ENCODE measurements around the gene FGGY.
"Not testable (repeated sequence)": the region's sequence is repeated elsewhere in the genome, so short reads cannot be mapped to it uniquely, and the experiment has no call there.

The FGGY gene

GRCh38 chr1:59568158-59568935 lies 271.5 kb downstream of the FGGY start:
- Histone ChIP-seq H3K4me3 (ENCODE audit: low read depth, low read length) (no peak overlapping the region), H3K27ac (ENCODE audit: low read depth, low read length) (no peak overlapping the region), H3K27me3 (ENCODE audit: control insufficient read depth, insufficient read depth, low read length) (no peaks in the 10 kb centered on the region), H3K36me3 (ENCODE audit: control insufficient read depth, insufficient read depth, low read length) (no peaks in the 10 kb centered on the region), H3K9ac (ENCODE audit: low read depth, low read length) (no peak overlapping the region), H3K4me1 (ENCODE audit: control insufficient read depth, insufficient read depth, low read length) (peaks cover 9% of the 10 kb centered on the region), H3K9me3 (ENCODE audit: control insufficient read depth, insufficient read depth, low read length) (no peaks in the 10 kb centered on the region)

- H3K27ac ChIP-seq (ENCODE audit: low read depth, low read length), result no peak overlapping the region
- no peak overlapping the region for H3K9ac ChIP-seq (ENCODE audit: low read depth, low read length)
- H3K36me3 ChIP-seq (ENCODE audit: control insufficient read depth, insufficient read depth, low read length), result no peaks in the 10 kb centered on the region
- no peak overlapping the region for H3K4me3 ChIP-seq (ENCODE audit: low read depth, low read length)
- H3K9me3 ChIP-seq (ENCODE audit: control insufficient read depth, insufficient read depth, low read length), result no peaks in the 10 kb centered on the region
- peaks cover 9% of the 10 kb centered on the region for H3K4me1 ChIP-seq (ENCODE audit: control insufficient read depth, insufficient read depth, low read length)
- H3K27me3 ChIP-seq (ENCODE audit: control insufficient read depth, insufficient read depth, low read length), result no peaks in the 10 kb centered on the region
Observed at GRCh38 chr1:59569198-59569597, 272.3 kb downstream of the FGGY start.

- Histone ChIP-seq H3K27ac (ENCODE audit: low read depth, low read length) (no peak overlapping the region), H3K4me1 (ENCODE audit: control insufficient read depth, insufficient read depth, low read length) (peaks cover 9% of the 10 kb centered on the region), H3K4me3 (ENCODE audit: low read depth, low read length) (no peak overlapping the region), H3K27me3 (ENCODE audit: control insufficient read depth, insufficient read depth, low read length) (no peaks in the 10 kb centered on the region), H3K36me3 (ENCODE audit: control insufficient read depth, insufficient read depth, low read length) (no peaks in the 10 kb centered on the region), H3K9me3 (ENCODE audit: control insufficient read depth, insufficient read depth, low read length) (no peaks in the 10 kb centered on the region), H3K9ac (ENCODE audit: low read depth, low read length) (no peak overlapping the region)
Observed at GRCh38 chr1:59570524-59570923, 273.6 kb downstream of the FGGY start.

DNA sequence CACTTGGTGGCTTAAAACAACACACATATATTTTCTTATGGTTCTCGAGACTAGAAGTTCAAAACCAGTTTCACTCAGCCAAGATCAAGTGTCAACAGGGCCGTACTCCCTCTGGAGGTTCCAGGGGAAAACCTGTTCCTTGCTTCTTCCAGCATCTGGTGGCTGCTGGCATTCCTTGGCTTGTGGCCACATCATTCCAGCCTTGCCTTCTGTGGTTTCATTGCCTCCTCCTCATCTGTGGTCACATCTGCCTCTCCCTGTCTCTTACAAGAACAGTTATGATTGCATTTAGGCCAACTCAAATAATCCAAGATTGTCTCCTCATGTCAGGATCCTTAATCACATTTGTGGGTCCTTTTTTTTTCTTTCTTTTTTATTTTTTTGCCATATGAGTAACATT lies 277.2 kb downstream of the FGGY start:
- no peak overlapping the region for H3K27ac ChIP-seq (ENCODE audit: low read depth, low read length)
- no peaks in the 10 kb centered on the region for H3K36me3 ChIP-seq (ENCODE audit: control insufficient read depth, insufficient read depth, low read length)
- H3K9ac ChIP-seq (ENCODE audit: low read depth, low read length), result no peak overlapping the region
- H3K4me3 ChIP-seq (ENCODE audit: low read depth, low read length), result no peak overlapping the region
- H3K27me3 ChIP-seq (ENCODE audit: control insufficient read depth, insufficient read depth, low read length), result no peaks in the 10 kb centered on the region
- H3K9me3 ChIP-seq (ENCODE audit: control insufficient read depth, insufficient read depth, low read length), result no peaks in the 10 kb centered on the region
- peaks cover 9% of the 10 kb centered on the region for H3K4me1 ChIP-seq (ENCODE audit: control insufficient read depth, insufficient read depth, low read length)

GRCh38 chr1:59577774-59578173 lies 280.9 kb downstream of the FGGY start:
- H3K4me1 ChIP-seq (ENCODE audit: control insufficient read depth, insufficient read depth, low read length), result no peaks in the 10 kb centered on the region; the same call in 1 of the 2 replicates
- no peaks in the 10 kb centered on the region for H3K36me3 ChIP-seq (ENCODE audit: control insufficient read depth, insufficient read depth, low read length)
- H3K9me3 ChIP-seq (ENCODE audit: control insufficient read depth, insufficient read depth, low read length), result no peaks in the 10 kb centered on the region
- no peak overlapping the region for H3K4me3 ChIP-seq (ENCODE audit: low read depth, low read length)
- H3K9ac ChIP-seq (ENCODE audit: low read depth, low read length), result no peak overlapping the region
- no peak overlapping the region for H3K27ac ChIP-seq (ENCODE audit: low read depth, low read length)
- H3K27me3 ChIP-seq (ENCODE audit: control insufficient read depth, insufficient read depth, low read length), result no peaks in the 10 kb centered on the region

- no peak overlapping the region for H3K27ac ChIP-seq (ENCODE audit: low read depth, low read length)
- H3K4me3 ChIP-seq (ENCODE audit: low read depth, low read length), result no peak overlapping the region
- H3K27me3 ChIP-seq (ENCODE audit: control insufficient read depth, insufficient read depth, low read length), result no peaks in the 10 kb centered on the region
- no peaks in the 10 kb centered on the region for H3K36me3 ChIP-seq (ENCODE audit: control insufficient read depth, insufficient read depth, low read length)
- no peaks in the 10 kb centered on the region for H3K9me3 ChIP-seq (ENCODE audit: control insufficient read depth, insufficient read depth, low read length)
- no peaks in the 10 kb centered on the region; the same call in 1 of the 2 replicates for H3K4me1 ChIP-seq (ENCODE audit: control insufficient read depth, insufficient read depth, low read length)
- no peak overlapping the region for H3K9ac ChIP-seq (ENCODE audit: low read depth, low read length)
Observed at GRCh38 chr1:59579222-59579621, 282.3 kb downstream of the FGGY start.

DNA sequence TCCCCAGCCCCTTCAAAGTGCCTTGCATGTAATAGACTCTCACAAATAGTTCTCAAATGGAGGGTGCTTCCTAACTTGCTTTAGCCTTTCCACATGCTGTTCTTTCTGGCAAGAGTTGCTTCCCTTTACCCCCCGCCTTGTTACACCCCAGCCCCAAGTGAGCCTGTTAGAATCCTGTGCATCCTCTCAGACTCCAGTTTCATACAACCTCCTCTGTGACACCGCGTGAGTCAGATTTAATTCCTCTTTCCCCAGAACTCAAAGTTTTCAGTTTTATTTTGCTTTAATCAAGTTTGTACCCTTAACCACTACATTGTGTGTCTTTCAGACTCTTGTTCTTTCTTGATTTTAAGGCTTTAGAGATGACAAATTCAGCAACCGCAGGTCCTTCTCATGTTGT lies 283.4 kb downstream of the FGGY start:
- H3K9ac ChIP-seq (ENCODE audit: low read depth, low read length), result no peak overlapping the region
- no peaks in the 10 kb centered on the region for H3K27me3 ChIP-seq (ENCODE audit: control insufficient read depth, insufficient read depth, low read length)
- no peak overlapping the region for H3K4me3 ChIP-seq (ENCODE audit: low read depth, low read length)
- H3K27ac ChIP-seq (ENCODE audit: low read depth, low read length), result no peak overlapping the region
- no peaks in the 10 kb centered on the region; the same call in 1 of the 2 replicates for H3K4me1 ChIP-seq (ENCODE audit: control insufficient read depth, insufficient read depth, low read length)
- no peaks in the 10 kb centered on the region for H3K9me3 ChIP-seq (ENCODE audit: control insufficient read depth, insufficient read depth, low read length)
- no peaks in the 10 kb centered on the region for H3K36me3 ChIP-seq (ENCODE audit: control insufficient read depth, insufficient read depth, low read length)

GRCh38 chr1:59592410-59592809 lies 295.5 kb downstream of the FGGY start:
- not testable (repeated sequence) for H3K4me1 ChIP-seq (ENCODE audit: control insufficient read depth, insufficient read depth, low read length); H3K9me3 ChIP-seq (ENCODE audit: control insufficient read depth, insufficient read depth, low read length); H3K9ac ChIP-seq (ENCODE audit: low read depth, low read length); H3K4me3 ChIP-seq (ENCODE audit: low read depth, low read length); H3K27me3 ChIP-seq (ENCODE audit: control insufficient read depth, insufficient read depth, low read length); H3K36me3 ChIP-seq (ENCODE audit: control insufficient read depth, insufficient read depth, low read length); H3K27ac ChIP-seq (ENCODE audit: low read depth, low read length)

GRCh38 chr1:59592924-59593323 lies 296.0 kb downstream of the FGGY start:
- H3K4me3 ChIP-seq (ENCODE audit: low read depth, low read length), result no peak overlapping the region
- no peak overlapping the region for H3K27ac ChIP-seq (ENCODE audit: low read depth, low read length)
- peaks cover 4% of the 10 kb centered on the region; the same call in 1 of the 2 replicates for H3K4me1 ChIP-seq (ENCODE audit: control insufficient read depth, insufficient read depth, low read length)
- no peaks in the 10 kb centered on the region for H3K36me3 ChIP-seq (ENCODE audit: control insufficient read depth, insufficient read depth, low read length)
- H3K9me3 ChIP-seq (ENCODE audit: control insufficient read depth, insufficient read depth, low read length), result no peaks in the 10 kb centered on the region
- H3K9ac ChIP-seq (ENCODE audit: low read depth, low read length), result no peak overlapping the region
- H3K27me3 ChIP-seq (ENCODE audit: control insufficient read depth, insufficient read depth, low read length), result no peaks in the 10 kb centered on the region

DNA sequence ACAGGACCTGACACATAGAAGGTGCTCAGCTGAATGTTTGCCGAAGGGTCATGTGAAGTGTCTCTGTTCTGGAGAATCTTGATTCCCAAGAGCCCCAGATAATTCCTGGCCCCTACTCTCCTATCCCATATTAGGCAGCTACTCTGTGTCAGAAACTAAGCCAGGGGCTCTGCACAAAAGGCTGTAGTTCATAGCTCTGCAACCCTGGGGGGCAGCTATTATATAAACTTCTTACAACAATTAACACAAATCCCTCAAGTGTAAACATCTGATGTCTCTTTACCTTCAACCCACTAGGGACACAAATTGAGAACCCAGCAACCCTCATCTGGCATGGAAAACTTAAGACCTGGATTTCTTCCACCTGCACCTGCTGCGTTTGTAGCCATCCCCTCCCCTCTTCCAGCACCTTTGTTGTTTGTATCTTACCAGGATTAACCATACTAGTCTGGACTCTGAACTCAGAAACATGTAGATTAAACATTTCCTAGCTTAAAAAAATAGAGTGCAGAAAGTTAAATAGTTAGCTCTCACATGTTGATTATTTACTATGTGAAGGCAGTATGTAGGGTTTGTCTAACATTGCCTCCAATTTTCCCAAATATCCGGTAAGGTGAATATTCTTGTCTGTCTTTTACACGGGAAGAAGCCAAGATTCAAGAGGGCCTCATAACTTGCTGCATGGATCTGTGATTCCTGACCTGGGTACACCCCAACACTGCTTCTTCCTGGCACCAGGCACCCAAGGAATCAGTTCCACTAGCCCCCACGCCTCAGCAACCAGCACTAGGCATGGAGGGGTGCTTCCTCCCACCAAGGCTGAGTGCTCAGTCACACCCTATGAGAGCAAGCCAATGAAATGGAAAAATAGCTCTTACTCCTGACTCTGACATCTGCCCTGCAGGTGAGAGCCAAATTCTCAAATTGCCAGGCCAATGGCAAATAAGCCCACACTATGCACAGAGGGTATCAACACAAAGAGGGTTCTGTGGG lies 297.2 kb downstream of the FGGY start:
- no peak overlapping the region for H3K27ac ChIP-seq (ENCODE audit: low read depth, low read length)
- H3K4me3 ChIP-seq (ENCODE audit: low read depth, low read length), result no peak overlapping the region
- peaks cover 4% of the 10 kb centered on the region; the same call in 1 of the 2 replicates for H3K4me1 ChIP-seq (ENCODE audit: control insufficient read depth, insufficient read depth, low read length)
- H3K36me3 ChIP-seq (ENCODE audit: control insufficient read depth, insufficient read depth, low read length), result no peaks in the 10 kb centered on the region
- H3K9ac ChIP-seq (ENCODE audit: low read depth, low read length), result no peak overlapping the region
- no peaks in the 10 kb centered on the region for H3K27me3 ChIP-seq (ENCODE audit: control insufficient read depth, insufficient read depth, low read length)
- no peaks in the 10 kb centered on the region for H3K9me3 ChIP-seq (ENCODE audit: control insufficient read depth, insufficient read depth, low read length)

DNA sequence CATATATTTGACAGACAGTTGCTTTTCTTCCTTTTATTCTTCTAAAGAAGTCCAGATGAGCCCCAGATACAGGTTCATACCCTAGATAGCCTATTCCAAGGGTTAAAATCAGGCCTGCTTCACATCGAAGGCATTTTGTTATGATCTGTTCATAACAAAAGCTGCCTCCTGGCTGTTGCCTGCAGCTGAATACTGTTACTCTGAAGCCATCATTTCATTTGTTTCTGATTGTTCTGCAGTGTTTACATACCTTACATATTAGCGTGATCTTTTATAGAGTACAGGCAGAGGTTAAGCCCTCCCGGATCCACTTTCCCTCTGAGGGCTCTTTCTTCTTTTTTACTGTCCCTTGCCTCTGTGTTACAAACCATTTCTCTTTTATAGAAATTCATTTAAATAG lies 298.9 kb downstream of the FGGY start:
- Histone ChIP-seq H3K4me1 (ENCODE audit: control insufficient read depth, insufficient read depth, low read length) (peaks cover 9% of the 10 kb centered on the region; the same call in 1 of the 2 replicates), H3K9me3 (ENCODE audit: control insufficient read depth, insufficient read depth, low read length) (no peaks in the 10 kb centered on the region), H3K27ac (ENCODE audit: low read depth, low read length) (no peak overlapping the region), H3K27me3 (ENCODE audit: control insufficient read depth, insufficient read depth, low read length) (no peaks in the 10 kb centered on the region), H3K4me3 (ENCODE audit: low read depth, low read length) (no peak overlapping the region), H3K36me3 (ENCODE audit: control insufficient read depth, insufficient read depth, low read length) (no peaks in the 10 kb centered on the region), H3K9ac (ENCODE audit: low read depth, low read length) (no peak overlapping the region)
